Measurements from ENCODE around the gene SORCS2. TPM values are rescaled to one million over a fixed set of nuclear protein-coding genes. Genes with fewer than 3 reads are reported as not detected.

SORCS2 gene
- total and polyA plus RNA-seq, 2 of the 4 experiments (the other 2 are of a cell fraction): 0.36 to 0.62 TPM

DNA sequence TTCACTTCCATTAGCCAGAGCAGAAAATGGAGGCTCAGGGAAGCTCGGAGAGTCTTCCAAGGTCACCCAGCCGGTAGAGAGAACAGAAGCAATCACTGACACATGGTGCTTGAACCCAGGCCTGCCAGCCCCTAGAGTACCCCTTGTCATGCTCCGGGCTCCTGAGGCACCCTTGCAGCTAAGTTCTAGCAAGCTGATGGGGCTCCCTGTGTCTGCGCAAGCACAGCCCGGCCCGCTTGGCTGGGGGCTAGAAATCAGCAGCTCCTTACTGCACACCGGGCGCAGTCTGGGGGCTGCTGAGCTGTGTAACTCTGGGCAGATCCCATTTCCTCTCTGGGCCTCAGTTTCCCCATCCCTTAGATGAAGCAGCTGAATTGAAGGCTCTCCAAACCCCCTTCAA, 344.5 kb downstream of the SORCS2 start:
- Histone ChIP-seq H4K8ac (ENCODE audit: low read depth in 2 of 2, low read length in 2 of 2) (no peak overlapping the region), H3K18ac (ENCODE audit: low read depth, low read length) (no peak overlapping the region), H3K56ac (ENCODE audit: extremely low read depth, insufficient read depth, low read length) (no peak overlapping the region), H4K20me1 (ENCODE audit: insufficient read depth, low read length) (no peaks in the 10 kb centered on the region), H3K4me1 (ENCODE audit: control insufficient read depth, insufficient read depth, low read length) (no peaks in the 10 kb centered on the region), H3K27me3 (ENCODE audit: control insufficient read depth, insufficient read depth, low read length) (peaks cover 11% of the 10 kb centered on the region; the same call in 1 of the 2 replicates), H2AK9ac (replicated peaks; ENCODE audit: low read depth, low read length, poor library complexity) (no peak overlapping the region), H3K9me1 (ENCODE audit: insufficient read depth, low read length) (no peaks in the 10 kb centered on the region), H3K79me1 (ENCODE audit: low read depth in 1 of 2, low read length in 2 of 2) (no peaks in the 10 kb centered on the region), H3K36me3 (ENCODE audit: control insufficient read depth, insufficient read depth, low read length) (no peaks in the 10 kb centered on the region), H2BK15ac (ENCODE audit: low read depth, low read length) (no peak overlapping the region), H2BK20ac (ENCODE audit: low read depth, low read length) (no peak overlapping the region), H4K5ac (ENCODE audit: low read depth, low read length) (no peak overlapping the region), H2AK5ac (ENCODE audit: low read depth, low read length) (no peak overlapping the region), H3K27ac (ENCODE audit: insufficient read depth, low read length) (no peak overlapping the region), H3K9ac (ENCODE audit: low read depth, low read length) (no peak overlapping the region), H3K14ac (replicated peaks; ENCODE audit: low read depth, low read length) (no peak overlapping the region), H2BK5ac (ENCODE audit: low read depth, low read length, poor library complexity, severe bottlenecking) (no peak overlapping the region), H3K4ac (ENCODE audit: low read depth, low read length) (no peak overlapping the region), H3K9me3 (ENCODE audit: control insufficient read depth, insufficient read depth, low read length) (peaks cover 4% of the 10 kb centered on the region; the same call in 1 of the 2 replicates), H2BK120ac (ENCODE audit: low read depth, low read length) (no peak overlapping the region), H3K4me3 (ENCODE audit: insufficient read depth, low read depth, low read length) (no peak overlapping the region), H3K23ac (ENCODE audit: low read depth, low read length) (no peak overlapping the region), H2AFZ (replicated peaks; ENCODE audit: low read length, poor library complexity) (no peak overlapping the region), H3K4me2 (ENCODE audit: low read depth, low read length) (no peak overlapping the region), H4K91ac (ENCODE audit: insufficient read depth, low read depth, low read length) (no peak overlapping the region)
- TF ChIP-seq RFX5 (IDR thresholded peaks at IDR 0.05; ENCODE audit: low read depth, low read length): no peak
- TF ChIP-seq, protein P1, sequence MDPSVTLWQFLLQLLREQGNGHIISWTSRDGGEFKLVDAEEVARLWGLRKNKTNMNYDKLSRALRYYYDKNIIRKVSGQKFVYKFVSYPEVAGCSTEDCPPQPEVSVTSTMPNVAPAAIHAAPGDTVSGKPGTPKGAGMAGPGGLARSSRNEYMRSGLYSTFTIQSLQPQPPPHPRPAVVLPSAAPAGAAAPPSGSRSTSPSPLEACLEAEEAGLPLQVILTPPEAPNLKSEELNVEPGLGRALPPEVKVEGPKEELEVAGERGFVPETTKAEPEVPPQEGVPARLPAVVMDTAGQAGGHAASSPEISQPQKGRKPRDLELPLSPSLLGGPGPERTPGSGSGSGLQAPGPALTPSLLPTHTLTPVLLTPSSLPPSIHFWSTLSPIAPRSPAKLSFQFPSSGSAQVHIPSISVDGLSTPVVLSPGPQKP (IDR thresholded peaks at IDR 0.05; ENCODE audit: borderline replicate concordance, low read depth, low read length): no peak
- no peak for TF ChIP-seq MAFK (IDR thresholded peaks at IDR 0.05; ENCODE audit: low read depth, low read length)
- TF ChIP-seq RAD21 (IDR thresholded peaks at IDR 0.05; ENCODE audit: low read length): no peak
- no peak for TF ChIP-seq RCOR1 (IDR thresholded peaks at IDR 0.05; ENCODE audit: insufficient replicate concordance, low read length)
- TF ChIP-seq FOS (IDR thresholded peaks at IDR 0.05; ENCODE audit: low read depth, low read length): no peak
- TF ChIP-seq POLR2A (IDR thresholded peaks at IDR 0.05; ENCODE audit: low read depth, low read length): no peak
- no peak for TF ChIP-seq MXI1 (IDR thresholded peaks at IDR 0.05; ENCODE audit: borderline replicate concordance, low read depth, low read length)
- TF ChIP-seq, protein P2, sequence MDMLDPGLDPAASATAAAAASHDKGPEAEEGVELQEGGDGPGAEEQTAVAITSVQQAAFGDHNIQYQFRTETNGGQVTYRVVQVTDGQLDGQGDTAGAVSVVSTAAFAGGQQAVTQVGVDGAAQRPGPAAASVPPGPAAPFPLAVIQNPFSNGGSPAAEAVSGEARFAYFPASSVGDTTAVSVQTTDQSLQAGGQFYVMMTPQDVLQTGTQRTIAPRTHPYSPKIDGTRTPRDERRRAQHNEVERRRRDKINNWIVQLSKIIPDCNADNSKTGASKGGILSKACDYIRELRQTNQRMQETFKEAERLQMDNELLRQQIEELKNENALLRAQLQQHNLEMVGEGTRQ (IDR thresholded peaks at IDR 0.05; ENCODE audit: low read depth, low read length): no peak
- TF ChIP-seq CHD1 (IDR thresholded peaks at IDR 0.05; ENCODE audit: low read depth, low read length): no peak
- TF ChIP-seq BHLHE40 (IDR thresholded peaks at IDR 0.05; ENCODE audit: low read depth, low read length): no peak
- ATAC-seq (ENCODE audit: low read depth) (no peak), DNase-seq (no peak)
- no TSS peak for BruUV-seq (replicated peaks)
- CTCF ChIA-PET: no interaction called here
- POLR2A ChIA-PET (ENCODE audit: unreplicated experiment): no interaction called here
- dilution Hi-C loops (cut with HindIII; ENCODE audit: low sequenced_read_pairs, unreplicated experiment) (no loop called here), in situ Hi-C loops (cut with MboI; ENCODE audit: low sequenced_read_pairs) (no loop called here), intact Hi-C loops (cut with micrococcal nuclease) (no loop called here)
- WGBS, 2 experiments (ENCODE audit: extremely low coverage in 2 of 2, insufficient read length in 1 of 2): 76% methylated on average over 5 of the region's 8 CpGs; no CpG with 5 or more reads in 1 of the 2 experiments
